Dermis blood vessel endothelial cell (primary cell): ENCODE data around the gene FCER2. TPM values are rescaled to one million over a fixed set of nuclear protein-coding genes. Genes with fewer than 3 reads are reported as not detected.

Experiments
- DNase-seq: peaks from one replicate; pipeline ENCODE4 v3.0.0; 2010
- total RNA-seq: library from RNA; depleted of rRNA; stranded (reverse); fragments of >200 nt; gene quantifications from 2 replicates; pipeline ENCODE4 v1.2.3, GENCODE V29; 2014

FCER2 gene
- total RNA-seq, 1 donor from 2014 or later = not detected

- DNase-seq = no peak
Measured at GRCh38 chr19:7699417-7700401, 2.2 kb downstream of the FCER2 start.

GRCh38 chr19:7699003-7699402, 2.9 kb downstream of the FCER2 start:
- DNase-seq = no peak

- DNase-seq = no peak
Measured at GRCh38 chr19:7698583-7698982, 3.3 kb downstream of the FCER2 start.

GRCh38 chr19:7697721-7698287, 4.1 kb downstream of the FCER2 start:
- no peak for DNase-seq

- no peak for DNase-seq
Measured at GRCh38 chr19:7694499-7694898, 7.4 kb downstream of the FCER2 start.

- no peak for DNase-seq
Measured at GRCh38 chr19:7692417-7693088, 9.4 kb downstream of the FCER2 start.

- no peak for DNase-seq
Measured at GRCh38 chr19:7691497-7691896, 10.4 kb downstream of the FCER2 start.

GRCh38 chr19:7690779-7691258, 11.1 kb downstream of the FCER2 start:
- DNase-seq = no peak

GRCh38 chr19:7689165-7689564, 12.8 kb downstream of the FCER2 start:
- no peak for DNase-seq

- no peak for DNase-seq
Measured at GRCh38 chr19:7687177-7687576, 14.8 kb downstream of the FCER2 start.

- no peak for DNase-seq
Measured at GRCh38 chr19:7685546-7686445, 16.1 kb downstream of the FCER2 start.

GRCh38 chr19:7682175-7682855, 19.6 kb downstream of the FCER2 start:
- no peak for DNase-seq

- DNase-seq = peak; percentile 82
Measured at GRCh38 chr19:7681340-7682174, 20.4 kb downstream of the FCER2 start.

- peak; percentile 89 for DNase-seq
Measured at GRCh38 chr19:7680606-7681339, 21.2 kb downstream of the FCER2 start, which contains the start of gene TRAPPC5. TRAPPC5 (plus strand) TSS chr19:7680833; CDS start chr19:7682254, 1,421 bp downstream.

GRCh38 chr19:7679771-7680605, 21.9 kb downstream of the FCER2 start:
- no peak for DNase-seq

GRCh38 chr19:7678971-7679751, 22.8 kb downstream of the FCER2 start:
- DNase-seq = peak; percentile 38

- DNase-seq = no peak
Measured at GRCh38 chr19:7677669-7678311, 24.1 kb downstream of the FCER2 start.
